HK-2 (cell line): ENCODE results near the gene ADCY10.
"Not testable (repeated sequence)": the region's sequence is repeated elsewhere in the genome, so short reads cannot be mapped to it uniquely, and the experiment has no call there.

Experiments used
- DNase-seq: peaks from one replicate; pipeline ENCODE4 v3.0.0-alpha.2; 2018; ENCODE audit not compliant: unreplicated experiment

ADCY10 gene

GRCh38 chr1:167812972-167813371 lies 101.0 kb downstream of the ADCY10 start:
- DNase-seq, result no peak

DNA sequence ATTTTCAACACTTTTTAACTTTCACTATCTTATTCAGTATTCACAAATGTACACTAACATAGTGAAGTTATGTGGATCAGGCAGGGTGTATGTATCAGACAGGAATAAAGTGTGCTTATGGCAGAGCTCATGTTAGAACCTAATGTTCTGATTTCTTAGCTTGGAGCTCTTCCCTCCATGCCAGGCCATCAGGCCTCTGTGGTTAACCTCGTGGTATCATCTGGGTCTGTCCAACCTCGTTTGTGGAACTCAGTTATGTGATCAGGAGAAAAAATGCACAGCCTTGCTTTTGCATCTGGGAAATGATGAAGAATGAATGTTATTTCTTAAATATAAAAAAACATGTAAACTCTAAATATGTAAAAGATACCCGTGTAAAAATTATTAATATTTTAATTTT lies 105.2 kb downstream of the ADCY10 start:
- no peak for DNase-seq

- DNase-seq, result no peak
Measured at GRCh38 chr1:167808104-167808503, 105.8 kb downstream of the ADCY10 start.

DNA sequence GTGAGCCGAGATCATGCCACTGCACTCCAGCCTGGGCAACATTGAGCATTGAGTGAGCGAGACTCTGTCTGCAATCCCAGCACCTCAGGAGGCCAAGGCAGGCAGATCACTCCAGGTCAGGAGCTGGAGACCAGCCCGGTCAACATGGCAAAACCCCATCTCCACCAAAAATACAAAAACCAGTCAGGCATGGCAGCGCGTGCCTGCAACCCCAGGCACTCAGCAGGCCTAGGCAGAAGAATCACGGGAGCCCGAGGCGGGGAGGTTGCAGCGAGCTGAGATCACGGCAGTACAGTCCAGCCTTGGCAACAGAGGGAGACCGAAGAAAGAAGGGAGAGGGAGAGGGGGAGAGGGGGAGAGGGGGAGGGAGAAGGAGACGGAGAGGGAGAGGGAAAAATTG lies 107.3 kb downstream of the ADCY10 start:
- not testable (repeated sequence) for DNase-seq

GRCh38 chr1:167806235-167806634 lies 107.7 kb downstream of the ADCY10 start:
- not testable (repeated sequence) for DNase-seq

- no peak for DNase-seq
Measured at GRCh38 chr1:167805041-167805556, 108.8 kb downstream of the ADCY10 start.

- peak; percentile 96 for DNase-seq
Measured at GRCh38 chr1:167803358-167804207, 110.4 kb downstream of the ADCY10 start.

DNA sequence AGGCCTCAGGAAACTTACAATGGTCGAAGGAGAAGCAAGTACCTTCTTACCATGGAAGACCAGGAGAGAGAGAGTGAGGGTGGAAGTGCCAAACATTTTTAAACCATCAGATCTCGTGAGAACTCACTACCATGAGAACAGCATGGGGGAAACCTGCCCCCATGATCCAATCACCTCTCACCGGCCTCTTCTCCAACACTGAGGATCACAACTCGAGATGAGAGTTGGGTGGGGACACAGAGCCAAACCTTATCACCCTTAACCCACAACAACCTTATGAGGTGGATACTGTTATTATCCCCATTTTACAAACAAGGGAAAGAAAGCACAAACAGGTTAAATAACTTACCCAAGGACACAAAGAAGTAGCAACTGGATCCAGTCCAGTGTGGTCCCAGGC lies 111.7 kb downstream of the ADCY10 start:
- DNase-seq, result no peak

GRCh38 chr1:167800251-167800650 lies 113.7 kb downstream of the ADCY10 start:
- no peak for DNase-seq

GRCh38 chr1:167799747-167800146 lies 114.2 kb downstream of the ADCY10 start:
- no peak for DNase-seq

- no peak for DNase-seq
Measured at GRCh38 chr1:167798952-167799351, 115.0 kb downstream of the ADCY10 start.

DNA sequence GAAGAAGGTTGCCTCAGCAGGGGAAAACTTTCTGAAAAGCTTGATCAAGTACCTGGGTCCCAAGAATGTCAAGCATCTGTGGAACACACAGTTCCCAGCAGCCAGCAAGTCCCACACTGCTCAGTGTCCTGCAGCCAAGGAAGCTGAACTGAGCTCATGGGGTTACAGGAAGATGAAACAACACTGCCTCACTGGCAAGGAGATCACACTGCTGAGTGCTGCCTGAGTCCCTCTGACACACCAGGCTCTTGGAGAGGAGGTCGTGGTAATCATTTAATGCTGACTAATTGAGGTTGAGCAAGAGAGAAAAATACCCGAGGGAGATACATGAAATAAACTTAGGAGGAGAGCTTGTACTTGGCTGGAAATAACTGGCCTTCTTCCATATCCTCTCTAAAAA lies 116.9 kb downstream of the ADCY10 start:
- DNase-seq, result peak; percentile 85

DNA sequence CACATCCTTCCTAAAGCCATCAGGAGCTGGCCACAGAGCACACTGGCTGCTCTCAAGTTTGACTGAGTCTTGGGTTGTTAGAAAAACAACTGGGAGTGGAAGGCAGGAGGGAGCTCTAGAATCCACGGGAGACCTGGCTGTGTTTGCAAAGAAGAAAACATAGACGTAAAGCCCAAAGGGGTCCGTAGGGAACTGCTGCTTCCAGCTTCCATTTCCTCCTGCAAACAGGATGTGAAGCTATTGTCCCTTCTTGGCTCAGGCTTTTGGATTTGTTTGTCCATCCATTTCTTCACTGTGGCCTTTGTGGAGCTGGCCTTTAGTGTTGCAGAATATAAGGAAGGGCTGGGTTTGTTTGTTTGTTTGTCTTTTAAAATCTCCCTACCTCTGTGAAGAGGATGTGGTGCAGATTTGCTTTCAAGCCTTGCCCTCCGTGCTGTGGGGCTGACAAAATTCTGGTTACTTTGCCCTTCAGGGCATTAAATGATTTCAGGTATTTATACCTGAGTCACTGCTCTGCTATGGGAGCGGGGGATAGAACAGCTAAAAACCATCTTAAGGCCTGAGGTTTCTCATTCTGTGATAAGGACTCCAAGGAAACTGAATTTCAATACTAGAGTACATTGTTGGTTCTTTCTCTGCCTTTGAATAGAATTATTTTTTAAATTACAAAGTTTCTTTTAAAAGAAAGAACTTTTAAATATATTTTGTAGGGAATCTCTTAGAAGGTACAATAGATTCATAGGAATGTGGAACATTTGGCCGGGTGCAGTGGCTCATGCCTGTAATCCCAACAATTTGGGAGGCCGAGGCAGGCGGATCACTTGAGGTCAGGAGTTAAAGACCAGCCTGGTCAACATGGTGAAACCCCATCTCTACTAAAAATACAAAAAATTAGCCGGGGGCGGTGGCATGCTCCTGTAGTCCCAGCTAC lies 117.9 kb downstream of the ADCY10 start:
- no peak for DNase-seq

DNA sequence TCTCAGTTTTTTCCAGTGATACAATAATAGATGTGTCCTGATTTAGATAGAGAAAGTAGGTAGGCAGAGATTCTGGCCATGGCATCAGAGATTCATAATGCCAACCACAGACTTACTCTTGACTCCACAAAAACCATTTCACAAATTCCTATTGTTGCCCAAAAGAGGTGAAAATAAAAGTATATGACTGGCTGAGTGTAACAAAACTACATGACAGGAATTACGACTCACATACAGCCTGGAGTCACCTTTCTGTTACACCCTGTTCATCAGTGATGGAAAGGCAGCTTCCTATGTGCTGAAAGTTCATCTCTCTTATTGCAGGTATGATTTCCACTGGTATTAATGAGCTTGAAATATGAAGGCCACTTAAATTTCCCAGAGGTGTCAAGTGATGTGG lies 119.9 kb downstream of the ADCY10 start:
- DNase-seq, result no peak

GRCh38 chr1:167792188-167792565 lies 121.8 kb downstream of the ADCY10 start:
- DNase-seq, result no peak

DNA sequence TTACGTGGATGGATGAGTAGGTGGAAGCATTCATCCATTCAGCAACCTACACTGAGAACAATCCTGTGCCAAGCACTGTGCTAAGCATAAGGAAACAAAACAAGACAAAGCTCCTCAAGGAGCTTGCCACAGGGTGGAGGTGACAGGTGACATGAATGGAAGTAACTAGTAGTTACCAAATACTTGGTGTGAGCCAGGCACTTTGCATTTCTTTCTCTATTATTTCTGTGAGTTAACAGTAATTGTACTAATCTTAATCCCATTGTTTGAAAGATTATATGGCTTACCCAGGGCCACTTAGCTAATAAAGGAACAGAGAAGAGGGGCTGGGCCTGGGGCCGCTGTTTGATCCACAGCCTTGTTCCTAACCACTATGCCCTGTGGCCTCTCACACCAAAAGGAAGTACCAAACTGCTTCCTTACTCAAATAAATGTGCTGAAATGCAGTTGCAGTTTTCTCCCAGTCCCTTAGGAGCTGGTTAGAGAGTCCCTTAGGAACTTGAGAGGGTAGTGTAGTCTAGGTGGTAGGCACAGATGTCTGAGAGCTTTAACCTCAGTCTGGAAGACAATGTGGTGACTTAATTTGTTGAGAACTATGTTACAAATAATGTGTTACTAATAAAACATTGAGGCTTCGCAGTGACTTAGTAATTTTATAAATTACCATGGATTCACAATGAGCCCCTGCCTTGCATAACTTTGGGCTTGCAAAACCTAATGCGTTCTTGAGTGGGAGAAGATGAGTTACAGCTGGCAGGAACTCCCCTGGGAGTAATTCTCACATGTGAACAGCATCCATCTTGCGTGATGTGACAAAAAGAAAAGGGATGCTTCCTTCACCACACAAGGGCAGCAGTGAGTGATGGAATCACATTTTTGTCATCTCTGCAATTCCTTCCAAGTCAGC lies 122.4 kb downstream of the ADCY10 start:
- no peak for DNase-seq

GRCh38 chr1:167790117-167790516 lies 123.8 kb downstream of the ADCY10 start:
- no peak for DNase-seq

GRCh38 chr1:167789501-167789900 lies 124.4 kb downstream of the ADCY10 start:
- no peak for DNase-seq

GRCh38 chr1:167786502-167786901 lies 127.4 kb downstream of the ADCY10 start:
- DNase-seq, result no peak

DNA sequence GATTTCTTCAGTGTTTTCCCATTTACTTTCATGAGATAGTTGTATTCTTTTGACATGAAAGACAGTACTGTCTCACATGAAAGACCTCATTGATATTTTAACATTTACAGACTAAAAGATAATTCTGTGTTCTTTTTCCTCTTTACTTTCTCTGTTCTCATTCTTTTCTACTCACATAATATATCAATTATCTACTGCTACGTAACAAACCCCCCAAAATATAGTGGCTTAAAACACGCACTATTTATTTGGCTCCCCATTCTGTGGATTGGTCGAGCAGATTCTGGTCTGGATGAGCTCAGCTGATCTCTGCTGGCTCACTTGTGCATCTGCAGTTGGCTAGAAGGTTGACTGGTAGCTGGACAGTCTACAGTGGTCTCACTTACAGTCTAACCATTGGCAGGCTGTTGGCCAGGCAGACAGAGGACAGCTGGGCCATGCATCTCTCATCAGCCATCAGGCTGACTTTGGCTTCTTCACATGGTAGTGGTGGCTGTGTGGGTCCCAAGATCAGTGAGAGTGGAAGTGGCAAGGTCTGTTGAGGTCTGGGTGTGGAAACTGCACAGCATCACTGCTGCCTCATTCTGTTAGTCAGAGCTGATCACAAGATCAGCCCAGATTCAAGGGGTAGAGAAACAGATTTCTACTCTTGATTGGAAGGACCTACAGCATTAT lies 128.9 kb downstream of the ADCY10 start:
- DNase-seq, result no peak

- DNase-seq, result no peak
Measured at GRCh38 chr1:167782946-167783345, 131.0 kb downstream of the ADCY10 start.
